K562 (cell line): Measurements from ENCODE around the gene FAM83B. TPM values are rescaled to one million over a fixed set of nuclear protein-coding genes. Genes with fewer than 3 reads are reported as not detected.

Experiments used
- ATAC-seq: fragments of 200-7000 bp; cut with Tn5 transposase; 3 replicates; pipeline ENCODE4 v1.9.1; 2020; ENCODE audit warnings: moderate library complexity
- BruUV-seq: library from RNA; stranded (reverse); fragments of 400-500 nt; replicated peaks from 2 replicates; lab custom pipeline; 2021; lab: Mats Ljungman, UMichigan
- CTCF ChIA-PET: fragments of 300-600 bp; formaldehyde crosslinking; extraction: SDS; loops from one replicate; lab custom pipeline; 2021; ENCODE audit warnings: low intra/inter-chr PET ratio; lab: Yijun Ruan, JAX
- POLR2A ChIA-PET: fragments of 300-600, 350-650 bp; sonication (Branson Sonifier 250); formaldehyde crosslinking; extraction: SDS; loops from one replicate; lab custom pipeline; 2021; ENCODE audit warnings: antibody characterized with exemption, inconsistent platforms; lab: Yijun Ruan, JAX
- DNase-seq, 4 experiments: peaks; one replicate each; pipeline versions ENCODE4 v3.0.0 to v3.0.0-alpha.2; 2011 to 2018; ENCODE audit warnings: low spot score in 3 of 4, mixed read lengths in 3 of 4; ENCODE audit errors: extremely low read depth in 1 of 4
- FAIRE-seq: peaks from 2 replicates; lab custom pipeline; 2011; peaks lifted over from hg19 to GRCh38; lab: Jason Lieb, UNC
- H2AFZ ChIP-seq: 2 replicates; pipeline ENCODE4 v1.6.0; 2011; ENCODE audit warnings: low read depth, low read length, control low read depth, inconsistent platforms
- H3K27ac ChIP-seq: fragments of 200-600 bp; 3 replicates; pipeline ENCODE4 v1.8.0; 2011; ENCODE audit warnings: low read depth, mild to moderate bottlenecking, control low read depth, inconsistent platforms, low read length, moderate library complexity, mixed read lengths; ENCODE audit errors: extremely low read depth
- H3K27me3 ChIP-seq, 2 experiments: fragments of 300-600 bp in 1 of 2; 2 replicates in 1 of 2; 3 replicates in 1 of 2; pipeline versions ENCODE4 v1.6.0 to v1.8.0; 2011; ENCODE audit warnings: inconsistent platforms in 2 of 2, low read length in 2 of 2, mild to moderate bottlenecking in 1 of 2, mixed read lengths in 1 of 2, moderate library complexity in 1 of 2; ENCODE audit not compliant: control insufficient read depth in 2 of 2, insufficient read depth in 2 of 2
- H3K36me3 ChIP-seq: fragments of 300-600 bp; 3 replicates; pipeline ENCODE4 v1.8.0; 2011; ENCODE audit warnings: mild to moderate bottlenecking, low read length, inconsistent platforms; ENCODE audit not compliant: control insufficient read depth, insufficient read depth
- H3K4me1 ChIP-seq, 2 experiments: fragments of 200-600 bp in 1 of 2; replicated peaks in 1 of 2; 2 replicates in 1 of 2; 3 replicates in 1 of 2; pipeline versions ENCODE4 v1.5.1 to v1.8.0; 2011; ENCODE audit warnings: inconsistent platforms in 2 of 2, low read length in 2 of 2, mild to moderate bottlenecking in 1 of 2, mixed read lengths in 1 of 2, moderate library complexity in 1 of 2; ENCODE audit not compliant: control insufficient read depth in 2 of 2, insufficient read depth in 2 of 2
- H3K4me2 ChIP-seq: 2 replicates; pipeline ENCODE4 v1.6.1; 2011; ENCODE audit warnings: low read length, control low read depth, inconsistent platforms, mixed read lengths; ENCODE audit not compliant: insufficient read depth
- H3K4me3 ChIP-seq: fragments of 200-600 bp; sonication (generic), shearing (Covaris generic); 2 replicates; pipeline ENCODE4 v1.5.1; 2016; ENCODE audit warnings: control low read depth, inconsistent platforms
- H3K79me2 ChIP-seq: fragments of 200-600 bp; 3 replicates; pipeline ENCODE4 v1.8.0; 2011; ENCODE audit warnings: low read length, inconsistent platforms; ENCODE audit not compliant: control insufficient read depth, insufficient read depth
- H3K9ac ChIP-seq, 2 experiments: 2 replicates each; pipeline versions ENCODE4 v1.6.0 to v1.6.1; 2011; ENCODE audit warnings: low read depth in 2 of 2, low read length in 2 of 2, control low read depth in 1 of 2, inconsistent platforms in 1 of 2, mild to moderate bottlenecking in 1 of 2, mixed read lengths in 1 of 2; ENCODE audit not compliant: insufficient read depth in 1 of 2
- H3K9me1 ChIP-seq: one replicate; pipeline ENCODE4 v1.6.0; 2011; ENCODE audit warnings: inconsistent platforms, mild to moderate bottlenecking, low read length, moderate library complexity; ENCODE audit not compliant: control insufficient read depth, insufficient read depth
- H3K9me3 ChIP-seq: replicated peaks from 2 replicates; pipeline ENCODE4 v1.5.1; 2011; ENCODE audit warnings: low read depth, low read length, inconsistent platforms; ENCODE audit not compliant: control insufficient read depth, insufficient read depth
- H4K20me1 ChIP-seq: replicated peaks from 2 replicates; pipeline ENCODE4 v1.6.1; 2011; ENCODE audit warnings: low read length, inconsistent platforms, mixed read lengths; ENCODE audit not compliant: control insufficient read depth, insufficient read depth
- EP400 ChIP-seq: fragments of 450-650 bp; IDR thresholded peaks from 2 replicates; pipeline ENCODE4 v1.6.1; 2017; ENCODE audit warnings: antibody characterized with exemption, mild to moderate bottlenecking, moderate library complexity
- EZH2 ChIP-seq: IDR thresholded peaks from 2 replicates; pipeline ENCODE4 v1.6.1; 2012; ENCODE audit warnings: low read depth, mild to moderate bottlenecking, inconsistent platforms, low read length, borderline replicate concordance
- KLF16 ChIP-seq: IDR thresholded peaks from 2 replicates; pipeline ENCODE4 v1.6.1; 2016; ENCODE audit warnings: antibody characterized with exemption
- NFIC ChIP-seq: fragments of 450-650 bp; IDR thresholded peaks from 2 replicates; pipeline ENCODE4 v1.6.1; 2017; ENCODE audit warnings: mild to moderate bottlenecking, inconsistent platforms
- ZNF274 ChIP-seq: IDR thresholded peaks from 2 replicates; pipeline ENCODE4 v1.6.1; 2011; ENCODE audit warnings: low read depth, mild to moderate bottlenecking, low read length, moderate library complexity, borderline replicate concordance
- WGBS: fragments of 100-300 bp; shearing (Covaris generic); methylation state at CpG from one replicate; pipeline ENCODE4 v1.1.6; 2016; ENCODE audit warnings: low coverage, mixed read lengths; ENCODE audit not compliant: insufficient coverage; ENCODE audit errors: missing lambda C conversion rate; 5-methylcytosine and 5-hydroxymethylcytosine counted together
- in situ Hi-C: fragments of 300-500 bp; cut with MboI; formaldehyde crosslinking; loops from 4 replicates; pipeline ENCODE4 v1.15.0; 2018; ENCODE audit warnings: inconsistent platforms, mixed read lengths
- intact Hi-C: fragments of 100-400 bp; cut with micrococcal nuclease; formaldehyde crosslinking; loops from 2 replicates; pipeline ENCODE4 v1.14.2; 2022
- polyA plus RNA-seq, 8 experiments: library from polyadenylated mRNA; depleted of rRNA in 4 of 8; stranded (reverse) in 5 of 8; unstranded in 3 of 8; fragments of >200 nt; fragmentation: Nextera tagmentation in 2 of 8; fragmentation: Illumina TruSeq in 1 of 8; extraction: Ambion mirVana in 2 of 8; extraction: Trizol in 1 of 8; gene quantifications; 2 replicates each; pipeline versions ENCODE4 v1.2.1 to v1.2.3, GENCODE V29; 2011 to 2014; ENCODE audit warnings: inconsistent platforms in 1 of 8, missing spikeins in 1 of 8
- total RNA-seq, 7 experiments: library from RNA; depleted of rRNA in 6 of 7; stranded (reverse); fragments of >200 nt in 6 of 7; fragmentation: Illumina TruSeq in 2 of 7; extraction: Trizol in 2 of 7; gene quantifications; 2 replicates each; pipeline versions ENCODE4 v1.2.1 to v1.2.3, GENCODE V29; 2011 to 2021; ENCODE audit warnings: low replicate concordance in 1 of 7
- TF ChIP-seq, protein P1 (sequence below): sonication (generic); formaldehyde crosslinking; IDR thresholded peaks from 2 replicates; pipeline ENCODE4 v1.8.0; 2023; ENCODE audit warnings: missing genetic modification reagents, mild to moderate bottlenecking, borderline replicate concordance
- TF ChIP-seq, protein P2 (sequence below): IDR thresholded peaks from 2 replicates; pipeline ENCODE4 v1.6.1; 2016; ENCODE audit warnings: missing genetic modification characterization, missing compliant biosample characterization
- TF ChIP-seq, protein P3 (sequence below), 2 experiments: IDR thresholded peaks; 2 replicates each; pipeline ENCODE4 v1.6.1; 2012; ENCODE audit warnings: improper control_type of control experiment in 2 of 2, low read depth in 2 of 2, low read length in 2 of 2, borderline replicate concordance in 1 of 2
- TF ChIP-seq, protein P4 (sequence below): fragments of 250-450 bp; sonication (Bioruptor Pico); IDR thresholded peaks from 2 replicates; pipeline ENCODE4 v1.8.0; 2022; ENCODE audit warnings: moderate library complexity, mild to moderate bottlenecking, inconsistent platforms

The FAM83B gene
- total and polyA plus RNA-seq, 9 of the 15 experiments (the other 6 are each of a cell fraction or from before 2014, with no cell fraction given) = not detected

DNA sequence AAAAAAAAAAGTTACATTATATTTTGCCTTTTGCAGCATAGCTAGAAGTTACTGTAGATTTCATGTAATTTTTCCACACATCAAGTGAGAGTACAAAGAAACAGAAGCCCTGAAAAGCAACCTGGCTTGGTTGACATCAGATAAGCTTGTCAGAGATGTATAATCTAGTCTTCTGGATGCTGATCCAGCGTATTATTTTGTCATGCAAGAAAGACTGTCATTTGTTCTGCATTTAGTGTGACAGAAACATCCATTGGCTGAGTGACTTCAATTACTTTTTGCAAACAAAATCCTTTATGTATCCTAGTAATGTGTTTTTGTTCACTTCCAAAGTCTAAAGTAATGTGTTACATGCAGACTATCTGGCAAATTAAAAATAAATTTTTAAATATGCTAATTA lies 75.3 kb downstream of the FAM83B start (continued):
- TF ChIP-seq, protein P1, sequence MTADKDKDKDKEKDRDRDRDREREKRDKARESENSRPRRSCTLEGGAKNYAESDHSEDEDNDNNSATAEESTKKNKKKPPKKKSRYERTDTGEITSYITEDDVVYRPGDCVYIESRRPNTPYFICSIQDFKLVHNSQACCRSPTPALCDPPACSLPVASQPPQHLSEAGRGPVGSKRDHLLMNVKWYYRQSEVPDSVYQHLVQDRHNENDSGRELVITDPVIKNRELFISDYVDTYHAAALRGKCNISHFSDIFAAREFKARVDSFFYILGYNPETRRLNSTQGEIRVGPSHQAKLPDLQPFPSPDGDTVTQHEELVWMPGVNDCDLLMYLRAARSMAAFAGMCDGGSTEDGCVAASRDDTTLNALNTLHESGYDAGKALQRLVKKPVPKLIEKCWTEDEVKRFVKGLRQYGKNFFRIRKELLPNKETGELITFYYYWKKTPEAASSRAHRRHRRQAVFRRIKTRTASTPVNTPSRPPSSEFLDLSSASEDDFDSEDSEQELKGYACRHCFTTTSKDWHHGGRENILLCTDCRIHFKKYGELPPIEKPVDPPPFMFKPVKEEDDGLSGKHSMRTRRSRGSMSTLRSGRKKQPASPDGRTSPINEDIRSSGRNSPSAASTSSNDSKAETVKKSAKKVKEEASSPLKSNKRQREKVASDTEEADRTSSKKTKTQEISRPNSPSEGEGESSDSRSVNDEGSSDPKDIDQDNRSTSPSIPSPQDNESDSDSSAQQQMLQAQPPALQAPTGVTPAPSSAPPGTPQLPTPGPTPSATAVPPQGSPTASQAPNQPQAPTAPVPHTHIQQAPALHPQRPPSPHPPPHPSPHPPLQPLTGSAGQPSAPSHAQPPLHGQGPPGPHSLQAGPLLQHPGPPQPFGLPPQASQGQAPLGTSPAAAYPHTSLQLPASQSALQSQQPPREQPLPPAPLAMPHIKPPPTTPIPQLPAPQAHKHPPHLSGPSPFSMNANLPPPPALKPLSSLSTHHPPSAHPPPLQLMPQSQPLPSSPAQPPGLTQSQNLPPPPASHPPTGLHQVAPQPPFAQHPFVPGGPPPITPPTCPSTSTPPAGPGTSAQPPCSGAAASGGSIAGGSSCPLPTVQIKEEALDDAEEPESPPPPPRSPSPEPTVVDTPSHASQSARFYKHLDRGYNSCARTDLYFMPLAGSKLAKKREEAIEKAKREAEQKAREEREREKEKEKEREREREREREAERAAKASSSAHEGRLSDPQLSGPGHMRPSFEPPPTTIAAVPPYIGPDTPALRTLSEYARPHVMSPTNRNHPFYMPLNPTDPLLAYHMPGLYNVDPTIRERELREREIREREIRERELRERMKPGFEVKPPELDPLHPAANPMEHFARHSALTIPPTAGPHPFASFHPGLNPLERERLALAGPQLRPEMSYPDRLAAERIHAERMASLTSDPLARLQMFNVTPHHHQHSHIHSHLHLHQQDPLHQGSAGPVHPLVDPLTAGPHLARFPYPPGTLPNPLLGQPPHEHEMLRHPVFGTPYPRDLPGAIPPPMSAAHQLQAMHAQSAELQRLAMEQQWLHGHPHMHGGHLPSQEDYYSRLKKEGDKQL (CRISPR knock-in tag) = no peak
- no peak for TF ChIP-seq NFIC
- no peak for TF ChIP-seq EZH2

DNA sequence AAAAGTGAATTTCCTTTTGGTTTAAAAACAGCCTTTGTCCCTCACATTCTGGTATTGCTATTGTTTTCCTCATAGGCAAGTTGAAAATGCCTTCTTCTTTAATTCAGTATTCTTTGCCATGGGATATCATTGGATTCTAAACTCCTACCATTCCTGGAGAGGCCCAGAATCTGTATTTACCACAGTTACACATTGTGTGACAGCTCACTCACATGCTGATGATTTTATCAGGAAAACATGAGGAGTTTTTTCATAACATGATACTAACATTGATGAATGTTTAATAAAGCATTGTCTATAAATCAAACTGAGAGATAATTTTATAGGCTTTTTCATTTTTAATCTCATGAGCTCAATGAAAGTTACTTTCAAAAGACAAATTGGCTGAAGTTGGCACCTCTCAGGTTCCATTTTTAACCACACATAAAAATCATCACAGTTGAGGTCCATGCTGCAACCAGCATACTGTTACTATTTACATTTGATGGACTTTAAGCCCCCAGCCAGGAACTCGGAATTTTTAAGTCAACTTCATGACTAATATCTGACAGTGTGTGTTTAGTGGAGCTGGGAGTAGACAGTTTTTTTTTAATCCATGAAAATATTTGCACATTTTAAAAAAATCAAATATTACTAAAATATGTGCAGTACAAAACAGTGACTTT lies 82.8 kb downstream of the FAM83B start:
- no TSS peak for BruUV-seq
- in situ Hi-C loops = no loop called here
- POLR2A ChIA-PET = no interaction called here
- no peak for ATAC-seq
- Histone ChIP-seq H3K79me2 (no peaks in the 10 kb centered on the region), H4K20me1 (no peaks in the 10 kb centered on the region), H3K36me3 (no peaks in the 10 kb centered on the region), H3K4me2 (no peak overlapping the region), H2AFZ (no peak overlapping the region), H3K9me1 (no peaks in the 10 kb centered on the region), H3K27ac (no peak overlapping the region), H3K4me1 (no peaks in the 10 kb centered on the region), H3K9me3 (0 out of 2 replicates have a peak, but pooled peaks cover 1% of the 10 kb centered on the region), H3K27me3 (no peaks in the 10 kb centered on the region), H3K4me3 (no peak overlapping the region), H3K9ac (no peak overlapping the region)
- 0% methylated on average over 1 of the region's 1 CpG for WGBS
- intact Hi-C loops = no loop called here
- no peak for DNase-seq
- FAIRE-seq = no peak
- CTCF ChIA-PET = no interaction called here
- TF ChIP-seq KLF16 = no peak
- TF ChIP-seq, protein P2, sequence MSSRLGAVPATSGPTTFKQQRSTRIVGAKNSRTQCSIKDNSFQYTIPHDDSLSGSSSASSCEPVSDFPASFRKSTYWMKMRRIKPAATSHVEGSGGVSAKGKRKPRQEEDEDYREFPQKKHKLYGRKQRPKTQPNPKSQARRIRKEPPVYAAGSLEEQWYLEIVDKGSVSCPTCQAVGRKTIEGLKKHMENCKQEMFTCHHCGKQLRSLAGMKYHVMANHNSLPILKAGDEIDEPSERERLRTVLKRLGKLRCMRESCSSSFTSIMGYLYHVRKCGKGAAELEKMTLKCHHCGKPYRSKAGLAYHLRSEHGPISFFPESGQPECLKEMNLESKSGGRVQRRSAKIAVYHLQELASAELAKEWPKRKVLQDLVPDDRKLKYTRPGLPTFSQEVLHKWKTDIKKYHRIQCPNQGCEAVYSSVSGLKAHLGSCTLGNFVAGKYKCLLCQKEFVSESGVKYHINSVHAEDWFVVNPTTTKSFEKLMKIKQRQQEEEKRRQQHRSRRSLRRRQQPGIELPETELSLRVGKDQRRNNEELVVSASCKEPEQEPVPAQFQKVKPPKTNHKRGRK = no peak
- TF ChIP-seq EP400 = no peak
- TF ChIP-seq, protein P3, sequence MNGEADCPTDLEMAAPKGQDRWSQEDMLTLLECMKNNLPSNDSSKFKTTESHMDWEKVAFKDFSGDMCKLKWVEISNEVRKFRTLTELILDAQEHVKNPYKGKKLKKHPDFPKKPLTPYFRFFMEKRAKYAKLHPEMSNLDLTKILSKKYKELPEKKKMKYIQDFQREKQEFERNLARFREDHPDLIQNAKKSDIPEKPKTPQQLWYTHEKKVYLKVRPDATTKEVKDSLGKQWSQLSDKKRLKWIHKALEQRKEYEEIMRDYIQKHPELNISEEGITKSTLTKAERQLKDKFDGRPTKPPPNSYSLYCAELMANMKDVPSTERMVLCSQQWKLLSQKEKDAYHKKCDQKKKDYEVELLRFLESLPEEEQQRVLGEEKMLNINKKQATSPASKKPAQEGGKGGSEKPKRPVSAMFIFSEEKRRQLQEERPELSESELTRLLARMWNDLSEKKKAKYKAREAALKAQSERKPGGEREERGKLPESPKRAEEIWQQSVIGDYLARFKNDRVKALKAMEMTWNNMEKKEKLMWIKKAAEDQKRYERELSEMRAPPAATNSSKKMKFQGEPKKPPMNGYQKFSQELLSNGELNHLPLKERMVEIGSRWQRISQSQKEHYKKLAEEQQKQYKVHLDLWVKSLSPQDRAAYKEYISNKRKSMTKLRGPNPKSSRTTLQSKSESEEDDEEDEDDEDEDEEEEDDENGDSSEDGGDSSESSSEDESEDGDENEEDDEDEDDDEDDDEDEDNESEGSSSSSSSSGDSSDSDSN (IDR thresholded peaks at IDR 0.05; ENCODE audit: borderline replicate concordance in 1 of 2, low read depth in 2 of 2, low read length in 2 of 2) = no peak
- no peak for TF ChIP-seq ZNF274
- TF ChIP-seq, protein P4, sequence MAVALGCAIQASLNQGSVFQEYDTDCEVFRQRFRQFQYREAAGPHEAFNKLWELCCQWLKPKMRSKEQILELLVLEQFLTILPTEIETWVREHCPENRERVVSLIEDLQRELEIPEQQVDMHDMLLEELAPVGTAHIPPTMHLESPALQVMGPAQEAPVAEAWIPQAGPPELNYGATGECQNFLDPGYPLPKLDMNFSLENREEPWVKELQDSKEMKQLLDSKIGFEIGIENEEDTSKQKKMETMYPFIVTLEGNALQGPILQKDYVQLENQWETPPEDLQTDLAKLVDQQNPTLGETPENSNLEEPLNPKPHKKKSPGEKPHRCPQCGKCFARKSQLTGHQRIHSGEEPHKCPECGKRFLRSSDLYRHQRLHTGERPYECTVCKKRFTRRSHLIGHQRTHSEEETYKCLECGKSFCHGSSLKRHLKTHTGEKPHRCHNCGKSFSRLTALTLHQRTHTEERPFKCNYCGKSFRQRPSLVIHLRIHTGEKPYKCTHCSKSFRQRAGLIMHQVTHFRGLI (CRISPR knock-in tag) = no peak
